A549 treated with AZD9567 at 1 μM for 4 hours (cell line): ENCODE measurements around the gene OR51M1. TPM values are rescaled to one million over a fixed set of nuclear protein-coding genes. Genes with fewer than 3 reads are reported as not detected.

ENCODE experiments used
- total RNA-seq: library from RNA; stranded (reverse); fragments of 200-300 nt; extraction: Qiagen RNA extraction; gene quantifications from 5 replicates; pipeline ENCODE4 v1.2.3, GENCODE V29; 2022; ENCODE audit not compliant: insufficient read depth

OR51M1 gene, protein sequence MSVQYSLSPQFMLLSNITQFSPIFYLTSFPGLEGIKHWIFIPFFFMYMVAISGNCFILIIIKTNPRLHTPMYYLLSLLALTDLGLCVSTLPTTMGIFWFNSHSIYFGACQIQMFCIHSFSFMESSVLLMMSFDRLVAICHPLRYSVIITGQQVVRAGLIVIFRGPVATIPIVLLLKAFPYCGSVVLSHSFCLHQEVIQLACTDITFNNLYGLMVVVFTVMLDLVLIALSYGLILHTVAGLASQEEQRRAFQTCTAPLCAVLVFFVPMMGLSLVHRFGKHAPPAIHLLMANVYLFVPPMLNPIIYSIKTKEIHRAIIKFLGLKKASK
- not detected in 5 replicates for total RNA-seq

DNA sequence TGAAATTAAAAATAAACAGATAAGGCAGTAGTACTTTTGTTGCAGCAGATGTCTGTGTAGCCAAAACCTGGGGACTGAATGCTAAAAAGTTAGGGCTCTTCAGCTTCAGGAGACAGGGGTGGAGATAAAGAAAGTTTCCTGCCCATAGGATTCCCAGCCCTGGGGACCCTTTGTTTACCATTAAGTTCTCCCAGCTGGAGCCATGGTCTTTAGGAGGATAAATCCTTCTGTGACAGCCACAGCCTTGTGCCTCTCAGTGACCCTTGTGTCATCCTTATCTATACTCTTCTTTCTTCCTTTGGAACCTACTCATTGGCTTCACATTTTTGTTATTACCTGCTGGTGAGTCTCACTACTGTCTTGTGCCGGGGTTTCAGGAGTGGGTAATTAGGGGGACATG lies at the start of gene OR51M1:
Gene OR51M1 (plus strand): TSS at position 237 of the 400 bp plus-strand sequence. CDS start 5,587 bp downstream, outside the sequence.

DNA sequence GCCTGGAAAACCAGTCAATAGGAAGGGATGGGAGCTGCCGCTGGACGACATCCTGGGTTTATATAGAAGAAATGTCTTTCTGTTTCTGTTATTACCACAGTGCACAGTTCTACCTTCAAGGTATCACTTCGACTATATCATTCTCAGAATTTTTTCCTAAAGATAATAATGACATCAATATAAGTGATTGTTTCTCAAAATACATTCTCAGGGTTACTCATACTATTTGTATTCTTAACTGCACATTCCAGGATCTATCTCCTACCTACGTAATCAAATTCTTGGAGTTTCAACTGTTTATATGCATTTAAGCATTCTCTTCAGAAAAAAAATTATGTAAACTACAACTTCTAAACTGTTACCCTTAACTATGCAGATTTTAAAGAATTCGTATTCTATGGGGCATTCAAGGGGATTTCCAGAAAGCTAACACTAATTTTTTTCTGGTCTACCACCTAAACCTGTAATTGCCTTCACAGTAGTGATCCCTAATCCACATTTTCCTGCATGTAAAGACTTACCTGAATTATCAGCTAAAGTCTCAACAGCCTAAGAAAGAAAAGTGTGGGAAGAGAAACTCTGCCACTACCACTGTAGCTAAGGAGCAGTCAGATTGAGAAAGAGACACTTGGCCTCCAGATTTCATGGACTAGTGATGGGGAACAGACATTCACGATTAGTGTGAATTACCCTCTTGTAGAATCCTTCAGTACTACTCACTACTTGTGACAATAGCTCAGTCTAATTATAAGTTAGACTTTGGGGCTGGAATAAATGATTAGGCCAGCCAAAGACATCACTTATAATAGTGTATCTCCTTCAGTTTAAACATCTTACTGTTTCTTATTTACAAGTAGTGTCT lies 39.9 kb upstream of the OR51M1 start, which contains the start of gene OR51B5:
Gene OR51B5 (minus strand): TSS at position 51 of the 862 bp plus-strand sequence. CDS start 0 bp downstream, at position 51.

DNA sequence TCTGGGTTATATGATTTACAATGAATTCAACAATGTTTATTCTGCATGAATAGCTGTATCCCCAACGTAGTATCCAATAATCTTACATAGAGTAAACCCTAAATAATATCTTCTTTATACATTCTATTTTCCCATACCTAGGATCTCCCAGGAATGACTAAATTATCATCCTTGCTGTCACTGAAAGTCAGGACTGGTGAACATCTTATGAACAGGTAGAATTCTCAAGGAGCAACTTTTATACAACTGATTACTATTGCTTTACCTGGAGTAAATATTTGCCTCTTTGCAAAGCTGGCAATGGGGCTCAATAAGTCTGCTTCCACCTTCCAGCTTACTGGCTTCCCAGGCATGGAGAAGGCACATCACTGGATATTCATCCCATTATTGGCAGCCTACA lies 32.4 kb upstream of the OR51M1 start, which contains the start of gene OR51B6:
Gene OR51B6 (plus strand): TSS at position 301 of the 400 bp plus-strand sequence. CDS start 0 bp downstream, at position 301.

DNA sequence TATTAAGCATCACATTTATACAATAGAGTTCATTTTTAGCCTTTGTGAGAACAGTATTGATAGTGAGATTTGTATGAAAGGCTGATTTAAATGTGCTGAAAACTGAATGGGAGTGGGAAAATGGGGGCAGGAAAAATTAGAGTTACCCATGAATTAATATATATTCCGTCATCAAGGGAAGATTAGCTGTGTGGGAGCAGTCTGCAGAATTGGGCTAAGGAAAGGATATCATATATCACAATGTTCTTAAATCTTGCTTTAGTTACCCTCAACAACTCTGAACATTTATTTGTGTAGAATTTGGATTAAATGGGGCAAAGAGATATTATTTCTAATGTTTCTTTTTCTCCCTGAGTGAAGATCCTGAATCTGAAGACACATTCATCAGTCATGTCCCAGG lies 38.2 kb downstream of the OR51M1 start, which contains the start of gene OR51Q1:
Gene OR51Q1 (plus strand): TSS at position 301 of the 400 bp plus-strand sequence. CDS start 90 bp downstream, at position 391.

DNA sequence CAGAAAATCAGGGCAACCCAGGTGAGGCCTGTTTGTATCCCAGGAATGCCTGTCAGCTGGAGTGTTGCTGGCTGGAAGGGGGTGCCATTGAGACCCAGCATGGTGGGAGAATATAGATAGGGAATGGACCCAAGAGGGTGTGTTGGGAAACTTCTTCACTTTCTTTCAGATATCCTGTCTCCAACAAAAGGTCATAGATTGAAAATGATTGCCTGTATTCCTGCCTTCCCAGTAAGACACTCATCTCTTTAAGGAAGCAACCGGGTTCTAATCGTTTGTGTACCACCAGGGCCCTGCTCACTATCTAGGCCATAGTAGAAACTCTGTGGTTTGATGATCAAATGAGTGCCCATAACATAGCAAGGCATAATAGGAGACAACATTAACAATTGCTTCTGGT lies 57.8 kb downstream of the OR51M1 start, which contains the start of gene OR51I1:
Gene OR51I1 (minus strand): TSS at position 101 of the 400 bp plus-strand sequence. CDS start 0 bp downstream, at position 101.

Other genes with a start within 250 kb of the OR51M1 start
- not detected in 5 replicates for gene OR52A5, start 245.5 kb upstream of the OR51M1 start, total RNA-seq
- gene OR52A1, start 229.1 kb upstream of the OR51M1 start, total RNA-seq, result not detected in 5 replicates
- gene OR51V1, start 183.1 kb upstream of the OR51M1 start, total RNA-seq, result not detected in 5 replicates
- gene HBB, start 156.7 kb upstream of the OR51M1 start, total RNA-seq, result not detected in 5 replicates
- gene HBD, start 149.3 kb upstream of the OR51M1 start, total RNA-seq, result not detected in 5 replicates
- not detected in 5 replicates for gene HBG1, start 134.0 kb upstream of the OR51M1 start, total RNA-seq
- gene HBG2, start 129.0 kb upstream of the OR51M1 start, total RNA-seq, result not detected in 5 replicates
- not detected in 5 replicates for gene HBE1, start 113.9 kb upstream of the OR51M1 start, total RNA-seq
- not detected in 5 replicates for gene OR51B4, start 81.9 kb upstream of the OR51M1 start, total RNA-seq
- gene OR51B2, start 59.5 kb upstream of the OR51M1 start, total RNA-seq, result not detected in 5 replicates
- gene OR51B5, start 40.3 kb upstream of the OR51M1 start, total RNA-seq, result 0.09 TPM in 1 of 5 replicates, not detected in the others
- gene OR51B6, start 32.3 kb upstream of the OR51M1 start, total RNA-seq, result not detected in 5 replicates
- gene OR51Q1, start 38.3 kb downstream of the OR51M1 start, total RNA-seq, result not detected in 5 replicates
- gene OR51I1, start 57.7 kb downstream of the OR51M1 start, total RNA-seq, result not detected in 5 replicates
- not detected in 5 replicates for gene OR51I2, start 65.5 kb downstream of the OR51M1 start, total RNA-seq
- gene OR52D1, start 104.9 kb downstream of the OR51M1 start, total RNA-seq, result not detected in 5 replicates
- not detected in 5 replicates for gene UBQLN3, start 126.1 kb downstream of the OR51M1 start, total RNA-seq
- 0.03 to 0.05 TPM in 2 of 5 replicates, not detected in the others for gene UBQLNL, start 132.9 kb downstream of the OR51M1 start, total RNA-seq
- not detected in 5 replicates for gene OR52H1, start 164.7 kb downstream of the OR51M1 start, total RNA-seq
- gene OR52B6, start 197.1 kb downstream of the OR51M1 start, total RNA-seq, result not detected in 5 replicates
- gene TRIM6, start 212.8 kb downstream of the OR51M1 start, total RNA-seq, result 7.6 to 11.2 TPM (median 8.1 TPM) in 5 replicates
- 2.6 to 3.4 TPM (median 2.8 TPM) in 5 replicates for gene TRIM34, start 241.2 kb downstream of the OR51M1 start, total RNA-seq